ENCODE results near the gene GYS2. TPM values are rescaled to one million over a fixed set of nuclear protein-coding genes. Genes with fewer than 3 reads are reported as not detected.

Gene GYS2
- total and polyA plus RNA-seq, 4 donors, result 15.5 to 86.8 (median 34.1) TPM

- no peaks in the 10 kb centered on the region for H3K9me3 ChIP-seq (ENCODE audit: control insufficient read depth in 4 of 4, low read length in 3 of 4)
- H3K27me3 ChIP-seq (ENCODE audit: control insufficient read depth in 4 of 4, insufficient read depth in 4 of 4, low read length in 3 of 4), result no peaks in the 10 kb centered on the region
- H3K27ac ChIP-seq (ENCODE audit: low read depth in 1 of 2, low read length in 2 of 2), result no peak overlapping the region
- H3K4me3 ChIP-seq (ENCODE audit: low read depth in 1 of 3, low read length in 3 of 3), result no peak overlapping the region
- peaks cover 3 to 23% (median 13%) of the 10 kb centered on the region in 4 donors for H3K4me1 ChIP-seq (ENCODE audit: control insufficient read depth in 4 of 4, insufficient read depth in 4 of 4, low read length in 3 of 4)
- H3K9ac ChIP-seq (ENCODE audit: low read depth in 1 of 2, low read length in 2 of 2), result no peak overlapping the region
- H3K36me3 ChIP-seq (ENCODE audit: control insufficient read depth in 4 of 4, insufficient read depth in 3 of 4, low read depth in 1 of 4, low read length in 3 of 4), result peaks cover 2 to 12% (median 8%) of the 10 kb centered on the region in 4 donors
- WGBS, result 50% methylated on average over 2 of the region's 2 CpGs
- TF ChIP-seq MAX (IDR thresholded peaks at IDR 0.05) (no peak), JUND (IDR thresholded peaks at IDR 0.05) (no peak), RXRA (IDR thresholded peaks at IDR 0.05) (no peak), GABPA (IDR thresholded peaks at IDR 0.05 in 1 of 2, conservative IDR thresholded peaks at IDR 0.05 in 1 of 2) (no peak)
- DNase-seq (ENCODE audit: low spot score), result no peak
Measured at GRCh38 chr12:21505888-21506287, 98.8 kb downstream of the GYS2 start.

- H3K9ac ChIP-seq (ENCODE audit: low read depth in 1 of 2, low read length in 2 of 2), result no peak overlapping the region
- H3K27ac ChIP-seq (ENCODE audit: low read depth in 1 of 2, low read length in 2 of 2), result no peak overlapping the region
- 93% methylated on average over 1 of the region's 1 CpG for WGBS
- H3K9me3 ChIP-seq (ENCODE audit: control insufficient read depth in 4 of 4, low read length in 3 of 4), result no peaks in the 10 kb centered on the region
- DNase-seq (ENCODE audit: low spot score), result no peak
- H3K4me3 ChIP-seq (ENCODE audit: low read depth in 1 of 3, low read length in 3 of 3), result peak overlapping the region in 1 of 3 donors; percentile 90
- peaks cover under 1 to 9% (median 5%) of the 10 kb centered on the region in 4 donors for H3K36me3 ChIP-seq (ENCODE audit: control insufficient read depth in 4 of 4, insufficient read depth in 3 of 4, low read depth in 1 of 4, low read length in 3 of 4)
- peaks cover 4 to 30% (median 20%) of the 10 kb centered on the region in 4 donors for H3K4me1 ChIP-seq (ENCODE audit: control insufficient read depth in 4 of 4, insufficient read depth in 4 of 4, low read length in 3 of 4)
- TF ChIP-seq REST (IDR thresholded peaks at IDR 0.05) (no peak), CTCF (IDR thresholded peaks at IDR 0.05; ENCODE audit: low read depth, low read length, missing input control) (no peak), HNF4A (conservative IDR thresholded peaks at IDR 0.05) (no peak), FOXA2 (IDR thresholded peaks at IDR 0.05) (no peak), TAF1 (conservative IDR thresholded peaks at IDR 0.05) (no peak), JUND (IDR thresholded peaks at IDR 0.05) (no peak), YY1 (IDR thresholded peaks at IDR 0.05) (no peak), EGR1 (IDR thresholded peaks at IDR 0.05; ENCODE audit: low read depth in 2 of 2) (no peak), RAD21 (IDR thresholded peaks at IDR 0.05) (no peak), MAX (IDR thresholded peaks at IDR 0.05) (no peak), ATF3 (IDR thresholded peaks at IDR 0.05) (no peak), FOXA1 (IDR thresholded peaks at IDR 0.05) (no peak), RXRA (IDR thresholded peaks at IDR 0.05) (no peak), NR2F2 (IDR thresholded peaks at IDR 0.05) (no peak), HNF4G (IDR thresholded peaks at IDR 0.05) (no peak), GABPA (IDR thresholded peaks at IDR 0.05 in 1 of 2, conservative IDR thresholded peaks at IDR 0.05 in 1 of 2) (no peak)
- no peaks in the 10 kb centered on the region for H3K27me3 ChIP-seq (ENCODE audit: control insufficient read depth in 4 of 4, insufficient read depth in 4 of 4, low read length in 3 of 4)
Measured at GRCh38 chr12:21502872-21503271, 101.8 kb downstream of the GYS2 start.

Data from liver (tissue), 9 donors.